ENCODE results near the gene PLOD1.

PLOD1 gene

GRCh38 chr1:11997081-11997850, 62.7 kb downstream of the PLOD1 start:
- Histone ChIP-seq H2BK120ac (ENCODE audit: insufficient read depth, low read length, poor library complexity) (no peak overlapping the region), H3K27ac (ENCODE audit: low read depth, low read length) (no peak overlapping the region), H2AFZ (ENCODE audit: insufficient read depth, low read length, poor library complexity) (no peak overlapping the region), H4K8ac (ENCODE audit: low read depth, low read length) (no peak overlapping the region), H3K4me3 (ENCODE audit: low read depth, low read length) (no peak overlapping the region), H3K4me2 (ENCODE audit: low read length) (no peak overlapping the region), H2BK5ac (ENCODE audit: low read depth, low read length, poor library complexity) (no peak overlapping the region), H3K27me3 (ENCODE audit: insufficient read depth, low read length) (no peaks in the 10 kb centered on the region), H3K4ac (ENCODE audit: low read depth, low read length) (no peak overlapping the region), H3K9me3 (ENCODE audit: insufficient read depth, low read depth, low read length) (no peaks in the 10 kb centered on the region), H3K4me1 (ENCODE audit: control insufficient read depth in 1 of 2, insufficient read depth in 2 of 2, low read length in 2 of 2) (peaks cover 8% of the 10 kb centered on the region in 2 experiments), H3K36me3 (ENCODE audit: control insufficient read depth in 1 of 2, insufficient read depth in 2 of 2, low read length in 2 of 2) (peaks cover 55 to 71% of the 10 kb centered on the region in 2 experiments), H2AK5ac (ENCODE audit: low read length) (no peak overlapping the region), H4K12ac (ENCODE audit: low read depth, low read length) (no peak overlapping the region), H3K14ac (ENCODE audit: low read length) (no peak overlapping the region), H3K79me1 (ENCODE audit: low read length) (no peaks in the 10 kb centered on the region), H3K79me2 (ENCODE audit: control insufficient read depth, insufficient read depth, low read length, poor library complexity) (no peaks in the 10 kb centered on the region), H2BK12ac (ENCODE audit: low read length) (no peak overlapping the region), H4K91ac (ENCODE audit: low read depth, low read length) (no peak overlapping the region), H3K9ac (ENCODE audit: low read length) (no peak overlapping the region), H3K23ac (ENCODE audit: low read length) (no peak overlapping the region), H3K18ac (ENCODE audit: low read length) (no peak overlapping the region)
- DNase-seq: no peak
- no CpG with 5 or more reads among the region's 5 CpGs for WGBS (ENCODE audit: extremely low coverage, insufficient coverage, insufficient read length)

GRCh38 chr1:11998636-11999035, 64.1 kb downstream of the PLOD1 start:
- no peak overlapping the region for H4K8ac ChIP-seq (ENCODE audit: low read depth, low read length)
- H3K27me3 ChIP-seq (ENCODE audit: insufficient read depth, low read length): no peaks in the 10 kb centered on the region
- H2BK12ac ChIP-seq (ENCODE audit: low read length): no peak overlapping the region
- H3K4me1 ChIP-seq (ENCODE audit: control insufficient read depth in 1 of 2, insufficient read depth in 2 of 2, low read length in 2 of 2): peaks cover 8% of the 10 kb centered on the region in 2 experiments
- no peaks in the 10 kb centered on the region for H3K79me1 ChIP-seq (ENCODE audit: low read length)
- peak overlapping the region; percentile 20 for H3K27ac ChIP-seq (ENCODE audit: low read depth, low read length)
- H2BK120ac ChIP-seq (ENCODE audit: insufficient read depth, low read length, poor library complexity): no peak overlapping the region
- no peak overlapping the region for H2BK5ac ChIP-seq (ENCODE audit: low read depth, low read length, poor library complexity)
- H3K4ac ChIP-seq (ENCODE audit: low read depth, low read length): no peak overlapping the region
- H3K4me2 ChIP-seq (ENCODE audit: low read length): no peak overlapping the region
- no peak overlapping the region for H4K12ac ChIP-seq (ENCODE audit: low read depth, low read length)
- H3K9me3 ChIP-seq (ENCODE audit: insufficient read depth, low read depth, low read length): no peaks in the 10 kb centered on the region
- no peak overlapping the region for H3K4me3 ChIP-seq (ENCODE audit: low read depth, low read length)
- H2AK5ac ChIP-seq (ENCODE audit: low read length): no peak overlapping the region
- no peak overlapping the region for H4K91ac ChIP-seq (ENCODE audit: low read depth, low read length)
- no CpG with 5 or more reads among the region's 5 CpGs for WGBS (ENCODE audit: extremely low coverage, insufficient coverage, insufficient read length)
- no peak overlapping the region for H3K23ac ChIP-seq (ENCODE audit: low read length)
- DNase-seq: peak; percentile 95
- no peaks in the 10 kb centered on the region for H3K79me2 ChIP-seq (ENCODE audit: control insufficient read depth, insufficient read depth, low read length, poor library complexity)
- H3K36me3 ChIP-seq (ENCODE audit: control insufficient read depth in 1 of 2, insufficient read depth in 2 of 2, low read length in 2 of 2): peaks cover 56 to 77% of the 10 kb centered on the region in 2 experiments
- H3K9ac ChIP-seq (ENCODE audit: low read length): no peak overlapping the region
- H3K14ac ChIP-seq (ENCODE audit: low read length): no peak overlapping the region
- H2AFZ ChIP-seq (ENCODE audit: insufficient read depth, low read length, poor library complexity): no peak overlapping the region
- no peak overlapping the region for H3K18ac ChIP-seq (ENCODE audit: low read length)

GRCh38 chr1:11999236-11999635, 64.7 kb downstream of the PLOD1 start:
- H3K4ac ChIP-seq (ENCODE audit: low read depth, low read length): no peak overlapping the region
- H2BK12ac ChIP-seq (ENCODE audit: low read length): no peak overlapping the region
- no peak overlapping the region for H3K4me3 ChIP-seq (ENCODE audit: low read depth, low read length)
- H2BK120ac ChIP-seq (ENCODE audit: insufficient read depth, low read length, poor library complexity): no peak overlapping the region
- H2BK5ac ChIP-seq (ENCODE audit: low read depth, low read length, poor library complexity): no peak overlapping the region
- no peaks in the 10 kb centered on the region for H3K27me3 ChIP-seq (ENCODE audit: insufficient read depth, low read length)
- H4K8ac ChIP-seq (ENCODE audit: low read depth, low read length): no peak overlapping the region
- no peak overlapping the region for H3K9ac ChIP-seq (ENCODE audit: low read length)
- H3K9me3 ChIP-seq (ENCODE audit: insufficient read depth, low read depth, low read length): no peaks in the 10 kb centered on the region
- peak overlapping the region; percentile 20 for H3K27ac ChIP-seq (ENCODE audit: low read depth, low read length)
- no peak overlapping the region for H3K18ac ChIP-seq (ENCODE audit: low read length)
- H3K4me1 ChIP-seq (ENCODE audit: control insufficient read depth in 1 of 2, insufficient read depth in 2 of 2, low read length in 2 of 2): peaks cover 8% of the 10 kb centered on the region in 2 experiments
- H4K91ac ChIP-seq (ENCODE audit: low read depth, low read length): no peak overlapping the region
- peaks cover 62 to 79% of the 10 kb centered on the region in 2 experiments for H3K36me3 ChIP-seq (ENCODE audit: control insufficient read depth in 1 of 2, insufficient read depth in 2 of 2, low read length in 2 of 2)
- H2AK5ac ChIP-seq (ENCODE audit: low read length): no peak overlapping the region
- no peak overlapping the region for H4K12ac ChIP-seq (ENCODE audit: low read depth, low read length)
- WGBS (ENCODE audit: extremely low coverage, insufficient coverage, insufficient read length): no CpG with 5 or more reads among the region's 3 CpGs
- no peak overlapping the region for H2AFZ ChIP-seq (ENCODE audit: insufficient read depth, low read length, poor library complexity)
- no peak overlapping the region for H3K14ac ChIP-seq (ENCODE audit: low read length)
- DNase-seq: peak; percentile 58 to 89
- no peak overlapping the region for H3K4me2 ChIP-seq (ENCODE audit: low read length)
- H3K79me1 ChIP-seq (ENCODE audit: low read length): no peaks in the 10 kb centered on the region
- H3K79me2 ChIP-seq (ENCODE audit: control insufficient read depth, insufficient read depth, low read length, poor library complexity): no peaks in the 10 kb centered on the region
- H3K23ac ChIP-seq (ENCODE audit: low read length): no peak overlapping the region

GRCh38 chr1:12001249-12001917, 66.9 kb downstream of the PLOD1 start:
- Histone ChIP-seq H4K8ac (ENCODE audit: low read depth, low read length) (peak overlapping the region; percentile 22), H3K4ac (ENCODE audit: low read depth, low read length) (no peak overlapping the region), H2AK5ac (ENCODE audit: low read length) (no peak overlapping the region), H2AFZ (ENCODE audit: insufficient read depth, low read length, poor library complexity) (no peak overlapping the region), H3K4me2 (ENCODE audit: low read length) (no peak overlapping the region), H3K18ac (ENCODE audit: low read length) (no peak overlapping the region), H3K9me3 (ENCODE audit: insufficient read depth, low read depth, low read length) (peaks cover 1% of the 10 kb centered on the region), H3K9ac (ENCODE audit: low read length) (no peak overlapping the region), H3K27me3 (ENCODE audit: insufficient read depth, low read length) (no peaks in the 10 kb centered on the region), H2BK5ac (ENCODE audit: low read depth, low read length, poor library complexity) (peak overlapping the region; percentile 50), H3K79me1 (ENCODE audit: low read length) (no peaks in the 10 kb centered on the region), H2BK12ac (ENCODE audit: low read length) (no peak overlapping the region), H3K27ac (ENCODE audit: low read depth, low read length) (peak overlapping the region; percentile 20), H3K79me2 (ENCODE audit: control insufficient read depth, insufficient read depth, low read length, poor library complexity) (no peaks in the 10 kb centered on the region), H3K23ac (ENCODE audit: low read length) (no peak overlapping the region), H3K4me1 (ENCODE audit: control insufficient read depth in 1 of 2, insufficient read depth in 2 of 2, low read length in 2 of 2) (peaks cover 8% of the 10 kb centered on the region in 2 experiments), H3K36me3 (ENCODE audit: control insufficient read depth in 1 of 2, insufficient read depth in 2 of 2, low read length in 2 of 2) (peaks cover 64 to 81% of the 10 kb centered on the region in 2 experiments), H4K91ac (ENCODE audit: low read depth, low read length) (peak overlapping the region; percentile 50), H4K12ac (ENCODE audit: low read depth, low read length) (no peak overlapping the region), H3K4me3 (ENCODE audit: low read depth, low read length) (no peak overlapping the region), H2BK120ac (ENCODE audit: insufficient read depth, low read length, poor library complexity) (no peak overlapping the region), H3K14ac (ENCODE audit: low read length) (peak overlapping the region; percentile 9)
- WGBS (ENCODE audit: extremely low coverage, insufficient coverage, insufficient read length): no CpG with 5 or more reads among the region's 14 CpGs
- DNase-seq: peak in 1 of 2 donors; percentile 48
